GM21390 (cell line): ENCODE results near the gene BCAS3.

Source experiments
- ATAC-seq: cut with Tn5 transposase; IDR thresholded peaks from one replicate; pipeline ENCODE4 v1.9.1; 2021; ENCODE audit not compliant: unreplicated experiment

The BCAS3 gene

GRCh38 chr17:61302953-61303816 lies 625.5 kb downstream of the BCAS3 start:
- ATAC-seq: no peak

DNA sequence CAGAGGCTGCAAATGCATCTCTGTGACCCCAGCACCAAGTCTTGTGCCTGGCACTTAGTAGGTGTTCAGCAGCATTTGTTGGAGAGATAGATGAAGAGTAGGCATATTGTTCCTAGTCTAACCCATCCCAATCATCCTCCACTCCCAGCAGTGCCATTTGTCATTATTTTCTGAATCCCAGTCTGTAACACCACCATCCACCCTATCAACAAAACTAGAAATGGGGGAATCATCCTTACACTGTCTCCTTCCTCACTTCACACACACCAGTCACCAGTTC lies 626.1 kb downstream of the BCAS3 start:
- no peak for ATAC-seq

DNA sequence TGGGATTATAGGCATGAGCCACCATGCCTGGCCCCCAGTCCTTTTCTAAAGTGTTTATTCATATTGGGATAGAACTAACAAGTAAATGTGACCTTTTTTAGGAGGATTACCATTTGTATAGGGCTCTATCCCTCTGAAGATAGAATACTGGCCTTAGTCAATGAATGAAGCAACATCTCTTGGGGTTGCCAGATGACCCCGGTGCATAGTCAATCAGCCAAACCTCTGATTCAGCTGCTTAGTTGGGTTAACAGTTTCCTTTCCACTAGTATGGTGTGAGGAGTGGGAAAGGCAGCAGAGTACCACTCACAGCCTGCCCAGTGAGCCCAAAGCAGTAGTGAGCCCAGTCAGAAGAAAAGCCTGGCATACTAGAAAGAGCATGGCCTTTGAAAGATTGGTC lies 627.4 kb downstream of the BCAS3 start:
- no peak for ATAC-seq

DNA sequence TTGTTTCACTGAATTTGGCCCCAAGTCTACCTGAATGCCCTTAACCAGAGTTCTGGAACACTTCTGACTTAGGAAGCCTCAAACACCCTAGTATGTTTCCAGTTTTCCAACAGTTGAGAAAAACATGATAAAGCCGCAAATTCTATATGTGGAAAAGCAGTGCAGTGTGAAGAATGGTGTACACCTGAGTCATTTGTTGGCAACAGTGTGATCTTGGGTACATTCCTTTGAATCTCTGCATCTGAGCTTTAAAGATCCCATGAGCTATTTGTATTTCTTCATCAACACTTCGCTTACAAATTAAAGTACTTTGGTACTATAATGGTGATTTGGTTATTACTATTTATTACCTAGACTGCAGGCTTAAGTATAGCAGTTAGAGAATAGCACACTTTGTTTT lies 628.4 kb downstream of the BCAS3 start:
- ATAC-seq: no peak

DNA sequence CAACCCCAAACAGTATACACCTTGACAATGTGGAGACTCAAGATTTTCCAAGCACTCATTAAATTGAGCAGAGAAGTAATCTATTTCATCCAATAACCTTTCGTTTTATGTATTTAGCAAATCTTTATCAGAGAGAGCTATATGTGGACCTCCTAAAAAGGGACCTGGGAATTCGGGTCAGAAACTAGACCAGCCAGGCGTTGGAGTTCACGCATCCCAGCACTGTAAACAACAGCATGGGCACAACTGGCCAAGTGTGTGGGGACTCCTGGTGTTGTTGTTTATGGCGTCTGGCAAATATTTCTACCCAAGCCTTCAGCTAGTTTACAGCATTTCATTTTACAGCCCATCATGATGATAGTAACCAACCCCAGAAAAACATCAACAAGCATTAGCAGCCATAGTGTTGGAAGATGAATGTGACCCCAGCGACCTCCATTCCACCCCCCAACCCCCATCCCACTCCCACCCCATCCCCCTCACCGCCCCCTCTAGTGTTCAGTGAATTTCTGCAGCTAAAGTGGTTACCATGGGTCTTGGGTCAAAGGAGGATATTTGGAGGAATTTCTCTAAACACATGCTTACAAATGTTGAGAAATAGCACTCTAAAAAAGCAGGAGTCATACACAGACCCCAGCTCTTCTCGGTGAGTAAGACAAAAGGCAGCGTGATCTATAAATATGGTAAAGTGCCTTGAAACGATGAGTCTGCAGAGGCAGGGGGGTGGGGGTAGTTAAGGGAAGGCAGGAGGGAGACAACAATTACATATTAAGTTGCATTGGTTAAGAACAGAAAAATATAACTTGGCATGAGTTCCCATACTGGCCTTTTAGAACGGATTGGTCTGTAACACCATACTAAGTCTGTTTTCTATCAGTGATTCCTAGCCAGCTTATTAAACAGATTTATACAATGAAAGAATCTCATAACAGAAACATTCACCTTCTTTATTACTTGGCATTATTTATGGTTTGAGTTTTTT lies 630.5 kb downstream of the BCAS3 start:
- ATAC-seq: no peak

DNA sequence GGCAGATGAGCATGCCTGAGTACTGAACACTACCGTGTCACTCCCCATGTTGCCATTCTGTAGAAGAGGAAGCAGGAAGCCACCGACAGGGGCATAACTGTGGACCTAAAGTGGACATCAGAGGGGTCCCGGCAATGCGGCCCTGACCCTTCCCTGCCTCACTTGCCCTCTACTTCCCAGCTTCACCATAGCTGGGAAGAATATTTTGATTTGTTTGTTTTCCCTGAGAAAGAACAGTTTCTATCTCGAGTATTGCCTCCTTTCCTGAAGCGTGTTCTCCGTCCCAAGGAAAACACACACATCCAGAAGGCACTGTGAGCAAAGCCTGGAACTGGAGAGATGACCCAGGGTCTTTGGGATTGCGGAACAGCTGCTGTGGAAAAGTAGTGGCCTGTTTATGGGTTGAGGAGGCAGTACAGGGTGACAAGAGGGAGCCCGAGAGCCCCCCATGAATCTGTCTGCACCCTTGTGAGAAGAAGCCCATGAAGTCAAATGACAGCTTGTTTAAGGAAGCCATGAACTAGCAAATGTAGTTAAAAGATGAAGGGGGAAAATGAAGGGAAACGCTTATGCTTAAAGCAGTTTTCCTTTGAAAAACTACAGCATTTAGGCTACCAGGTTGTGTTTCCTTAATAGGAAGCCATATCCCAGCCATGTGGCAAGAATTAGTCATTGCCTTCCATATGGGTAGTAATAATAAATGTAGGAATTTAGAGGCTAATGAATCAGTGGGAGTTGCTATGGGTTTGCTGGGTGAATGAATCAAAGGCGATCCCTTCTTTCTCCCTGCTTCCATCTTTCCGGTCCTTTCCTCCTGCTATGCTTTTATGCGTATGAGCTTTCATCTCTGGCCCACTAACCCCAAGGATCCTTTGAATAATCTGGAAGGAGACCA lies 632.0 kb downstream of the BCAS3 start:
- ATAC-seq: no peak

DNA sequence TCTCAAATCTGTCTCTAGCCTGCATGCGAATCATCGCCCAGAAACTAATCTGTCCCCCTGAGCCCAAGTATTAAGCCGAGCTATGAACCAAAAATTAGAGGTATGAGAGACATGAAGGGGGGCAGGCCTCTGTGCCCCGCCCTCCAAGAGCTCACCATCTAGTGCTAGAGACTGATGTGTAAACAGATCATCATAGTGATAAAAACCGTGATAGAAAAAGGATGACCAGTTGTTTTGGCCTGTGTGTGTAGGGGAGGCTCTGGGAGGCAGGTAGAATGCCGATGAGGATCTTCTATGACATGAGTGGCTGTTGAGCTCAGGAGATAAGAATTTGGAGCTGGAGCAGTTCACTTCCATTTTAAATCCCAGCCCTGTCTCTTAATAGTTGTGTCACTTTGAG lies 632.9 kb downstream of the BCAS3 start:
- no peak for ATAC-seq

GRCh38 chr17:61312406-61313295 lies 635.0 kb downstream of the BCAS3 start:
- ATAC-seq: no peak

GRCh38 chr17:61313461-61314326 lies 636.0 kb downstream of the BCAS3 start:
- ATAC-seq: no peak

GRCh38 chr17:61314368-61315078 lies 636.9 kb downstream of the BCAS3 start:
- no peak for ATAC-seq

GRCh38 chr17:61316633-61317032 lies 639.0 kb downstream of the BCAS3 start:
- no peak for ATAC-seq

DNA sequence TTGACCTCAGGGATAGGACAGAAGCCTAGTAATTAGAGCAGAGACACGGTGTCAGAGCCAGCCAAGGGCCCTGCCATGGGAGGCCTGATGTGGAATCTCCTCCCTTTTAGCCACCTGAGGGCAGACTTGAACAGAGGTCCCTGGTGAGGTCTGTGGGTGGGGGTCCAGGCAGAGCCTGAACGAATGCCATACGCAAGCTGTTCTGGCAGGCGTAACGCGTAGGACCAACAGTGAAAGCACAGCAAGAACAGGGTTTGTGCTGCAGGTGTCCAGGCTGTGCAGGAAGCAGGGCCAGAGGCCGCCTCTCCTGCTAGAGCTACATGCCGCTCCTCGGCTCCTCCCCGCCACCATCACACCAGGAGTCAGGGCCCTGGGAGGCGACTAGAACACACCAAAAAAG lies 640.1 kb downstream of the BCAS3 start:
- no peak for ATAC-seq

GRCh38 chr17:61318684-61319098 lies 641.0 kb downstream of the BCAS3 start:
- no peak for ATAC-seq

DNA sequence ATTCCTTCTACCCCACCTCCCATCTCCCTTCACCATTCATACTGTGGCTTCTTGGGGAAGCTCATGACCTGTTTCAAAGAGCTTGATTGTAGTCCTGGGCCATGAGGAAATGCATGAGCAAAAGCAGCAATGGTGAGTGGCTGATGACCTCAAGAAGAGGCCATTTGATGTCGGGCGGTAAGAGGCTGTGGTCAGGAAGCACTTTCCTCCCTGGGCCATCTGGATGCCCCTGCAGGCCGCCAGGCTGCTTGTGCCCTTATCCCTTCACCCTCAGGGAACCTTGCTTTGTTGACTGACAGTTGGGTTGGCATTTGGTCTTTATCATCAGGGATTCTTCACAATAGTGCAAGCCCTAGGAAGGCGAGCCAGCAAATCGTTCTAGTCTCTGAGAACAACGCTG lies 643.7 kb downstream of the BCAS3 start:
- no peak for ATAC-seq

DNA sequence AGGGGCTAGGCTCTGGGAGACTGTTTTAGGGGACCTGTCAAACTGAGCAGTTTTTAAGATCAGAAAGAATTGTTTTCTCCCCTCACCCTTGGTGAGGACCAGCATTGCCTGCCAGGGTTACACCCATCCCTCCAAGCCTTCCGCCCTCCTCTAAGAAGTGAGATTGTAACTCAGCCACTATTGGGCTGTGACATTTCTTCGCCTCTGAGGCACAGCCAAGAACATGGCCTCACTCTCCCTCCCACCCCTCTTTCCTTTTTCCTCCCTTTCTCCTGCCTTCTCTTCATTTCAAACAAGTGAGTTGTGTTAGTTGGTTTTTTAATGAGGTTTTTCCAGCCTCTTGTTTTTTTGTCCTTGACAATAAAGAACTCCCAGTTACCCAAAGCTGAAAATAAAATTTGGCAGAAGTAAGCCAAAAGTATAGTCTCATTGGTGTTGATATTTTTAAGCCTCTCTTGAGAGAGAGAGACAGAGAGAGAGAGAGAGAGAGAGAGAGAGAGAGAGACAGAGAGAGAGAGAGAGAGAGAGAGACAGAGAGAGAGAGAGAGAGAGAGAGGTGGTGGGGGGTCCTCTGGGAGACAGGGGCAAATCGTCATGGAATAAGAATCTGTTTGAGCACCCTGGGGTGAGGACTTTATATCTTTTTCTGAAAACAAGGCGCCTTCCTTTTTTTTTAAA lies 644.8 kb downstream of the BCAS3 start:
- no peak for ATAC-seq

GRCh38 chr17:61323003-61323908 lies 645.6 kb downstream of the BCAS3 start:
- no peak for ATAC-seq
